ENCODE data around the gene ARCN1.

- TF ChIP-seq CTCF (IDR thresholded peaks at IDR 0.05) (no peak), POLR2A (IDR thresholded peaks at IDR 0.05) (no peak)
These were observed 66.5 kb downstream of the ARCN1 start for GRCh38 chr11:118638726-118639125.
